ENCODE results near the gene IL1R2. TPM values are rescaled to one million over a fixed set of nuclear protein-coding genes. Genes with fewer than 3 reads are reported as not detected.

The IL1R2 gene
- total and polyA plus RNA-seq, 4 donors = 7.3 to 902 (median 64.1) TPM

- peak; percentile 83 for ATAC-seq (ENCODE audit: insufficient read depth, low FRiP score)
- Histone ChIP-seq H3K4me3 (no peak overlapping the region), H3K27me3 (ENCODE audit: control insufficient read depth in 3 of 3, insufficient read depth in 3 of 3, low read length in 2 of 3) (no peaks in the 10 kb centered on the region), H3K9ac (ENCODE audit: insufficient read depth in 1 of 2, low read length in 2 of 2) (peak overlapping the region in 1 of 2 donors; percentile 48), H3K9me3 (ENCODE audit: control insufficient read depth in 4 of 4, insufficient read depth in 3 of 4, low read length in 3 of 4) (no peaks in the 10 kb centered on the region), H3K36me3 (ENCODE audit: control insufficient read depth in 4 of 4, insufficient read depth in 4 of 4, low read length in 4 of 4) (no peaks in the 10 kb centered on the region), H3K27ac (ENCODE audit: low read depth in 1 of 2, low read length in 1 of 2) (peak overlapping the region; percentile 97), H3K4me1 (ENCODE audit: control insufficient read depth in 5 of 5, insufficient read depth in 5 of 5, low read length in 5 of 5) (peaks cover 15 to 77% (median 37%) of the 10 kb centered on the region in 5 donors)
- WGBS, 2 donors = 20 to 21% methylated on average over 9 of the region's 9 CpGs
- TF ChIP-seq, protein P1, sequence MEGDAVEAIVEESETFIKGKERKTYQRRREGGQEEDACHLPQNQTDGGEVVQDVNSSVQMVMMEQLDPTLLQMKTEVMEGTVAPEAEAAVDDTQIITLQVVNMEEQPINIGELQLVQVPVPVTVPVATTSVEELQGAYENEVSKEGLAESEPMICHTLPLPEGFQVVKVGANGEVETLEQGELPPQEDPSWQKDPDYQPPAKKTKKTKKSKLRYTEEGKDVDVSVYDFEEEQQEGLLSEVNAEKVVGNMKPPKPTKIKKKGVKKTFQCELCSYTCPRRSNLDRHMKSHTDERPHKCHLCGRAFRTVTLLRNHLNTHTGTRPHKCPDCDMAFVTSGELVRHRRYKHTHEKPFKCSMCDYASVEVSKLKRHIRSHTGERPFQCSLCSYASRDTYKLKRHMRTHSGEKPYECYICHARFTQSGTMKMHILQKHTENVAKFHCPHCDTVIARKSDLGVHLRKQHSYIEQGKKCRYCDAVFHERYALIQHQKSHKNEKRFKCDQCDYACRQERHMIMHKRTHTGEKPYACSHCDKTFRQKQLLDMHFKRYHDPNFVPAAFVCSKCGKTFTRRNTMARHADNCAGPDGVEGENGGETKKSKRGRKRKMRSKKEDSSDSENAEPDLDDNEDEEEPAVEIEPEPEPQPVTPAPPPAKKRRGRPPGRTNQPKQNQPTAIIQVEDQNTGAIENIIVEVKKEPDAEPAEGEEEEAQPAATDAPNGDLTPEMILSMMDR (IDR thresholded peaks at IDR 0.05; ENCODE audit: control extremely low read depth, extremely low read depth) = no peak
- peak; percentile 79 to 91 (median 81) for DNase-seq
These were observed 72.3 kb downstream of the IL1R2 start for GRCh38 chr2:102063941-102064678.

- Histone ChIP-seq H3K36me3 (ENCODE audit: control insufficient read depth in 4 of 4, insufficient read depth in 4 of 4, low read length in 4 of 4) (no peaks in the 10 kb centered on the region), H3K27me3 (ENCODE audit: control insufficient read depth in 3 of 3, insufficient read depth in 3 of 3, low read length in 2 of 3) (no peaks in the 10 kb centered on the region), H3K4me3 (no peak overlapping the region), H3K9ac (ENCODE audit: insufficient read depth in 1 of 2, low read length in 2 of 2) (no peak overlapping the region), H3K4me1 (ENCODE audit: control insufficient read depth in 5 of 5, insufficient read depth in 5 of 5, low read length in 5 of 5) (peaks cover 19 to 82% (median 44%) of the 10 kb centered on the region in 5 donors), H3K27ac (ENCODE audit: low read depth in 1 of 2, low read length in 1 of 2) (peak overlapping the region; percentile 83 to 97), H3K9me3 (ENCODE audit: control insufficient read depth in 4 of 4, insufficient read depth in 3 of 4, low read length in 3 of 4) (no peaks in the 10 kb centered on the region)
- 79% methylated on average over 17 of the region's 17 CpGs for WGBS, 2 donors
- no peak for ATAC-seq (ENCODE audit: insufficient read depth, low FRiP score)
- TF ChIP-seq, protein P1 (IDR thresholded peaks at IDR 0.05; ENCODE audit: control extremely low read depth, extremely low read depth) = no peak
- DNase-seq = peak in 2 of 3 donors; percentile 66 to 69
These were observed 73.2 kb downstream of the IL1R2 start for GRCh38 chr2:102064679-102065674.

DNA sequence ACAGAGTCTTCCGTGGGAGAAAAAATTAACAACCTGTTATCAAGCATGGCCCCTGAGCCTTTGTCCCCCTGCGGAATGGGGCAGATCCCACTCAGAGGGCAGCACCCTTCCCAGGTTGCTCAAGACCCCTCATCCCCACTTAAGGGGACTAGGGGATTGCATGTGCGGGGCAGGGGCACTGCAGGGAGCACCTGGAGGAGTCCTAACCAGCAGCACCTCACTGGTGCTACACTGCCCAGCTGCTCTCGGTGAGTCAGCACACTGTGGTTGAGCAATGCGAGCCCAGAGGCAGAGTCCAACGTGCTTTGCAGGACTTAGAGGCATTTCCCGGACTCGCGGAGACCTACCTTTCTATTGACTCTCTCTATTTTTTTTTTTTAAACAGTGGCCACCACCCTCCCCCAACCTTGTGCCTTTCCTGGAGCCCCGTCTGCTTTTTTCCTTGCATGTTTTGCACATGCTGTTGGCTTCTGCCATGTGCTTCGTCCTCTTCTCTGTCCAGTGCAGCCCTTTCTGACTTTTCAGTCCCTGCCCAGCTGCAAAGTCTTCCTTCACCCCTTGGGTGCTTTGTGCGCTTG lies 74.0 kb downstream of the IL1R2 start:
- H3K36me3 ChIP-seq (ENCODE audit: control insufficient read depth in 4 of 4, insufficient read depth in 4 of 4, low read length in 4 of 4) = no peaks in the 10 kb centered on the region
- no peak for ATAC-seq (ENCODE audit: insufficient read depth, low FRiP score)
- 63 to 72% methylated on average over 12 of the region's 12 CpGs for WGBS, 2 donors
- peak overlapping the region in 1 of 2 donors; percentile 97 for H3K27ac ChIP-seq (ENCODE audit: low read depth in 1 of 2, low read length in 1 of 2)
- peak in 1 of 3 donors; percentile 49 for DNase-seq
- TF ChIP-seq, protein P1 (IDR thresholded peaks at IDR 0.05; ENCODE audit: control extremely low read depth, extremely low read depth) = no peak
- peaks cover 23 to 81% (median 52%) of the 10 kb centered on the region in 5 donors for H3K4me1 ChIP-seq (ENCODE audit: control insufficient read depth in 5 of 5, insufficient read depth in 5 of 5, low read length in 5 of 5)
- no peak overlapping the region for H3K4me3 ChIP-seq
- no peaks in the 10 kb centered on the region for H3K9me3 ChIP-seq (ENCODE audit: control insufficient read depth in 4 of 4, insufficient read depth in 3 of 4, low read length in 3 of 4)
- H3K9ac ChIP-seq (ENCODE audit: insufficient read depth in 1 of 2, low read length in 2 of 2) = no peak overlapping the region
- H3K27me3 ChIP-seq (ENCODE audit: control insufficient read depth in 3 of 3, insufficient read depth in 3 of 3, low read length in 2 of 3) = no peaks in the 10 kb centered on the region
